ENCODE results near the gene RPL41. TPM values are rescaled to one million over a fixed set of nuclear protein-coding genes. Genes with fewer than 3 reads are reported as not detected.
A peak's percentile ranks its signal among the peaks of the same experiment; 100 is the strongest.
"Not testable (repeated sequence)": the region's sequence is repeated elsewhere in the genome, so short reads cannot be mapped to it uniquely, and the experiment has no call there.

The RPL41 gene
- polyA plus RNA-seq, 1 experiment = 7,461 TPM

DNA sequence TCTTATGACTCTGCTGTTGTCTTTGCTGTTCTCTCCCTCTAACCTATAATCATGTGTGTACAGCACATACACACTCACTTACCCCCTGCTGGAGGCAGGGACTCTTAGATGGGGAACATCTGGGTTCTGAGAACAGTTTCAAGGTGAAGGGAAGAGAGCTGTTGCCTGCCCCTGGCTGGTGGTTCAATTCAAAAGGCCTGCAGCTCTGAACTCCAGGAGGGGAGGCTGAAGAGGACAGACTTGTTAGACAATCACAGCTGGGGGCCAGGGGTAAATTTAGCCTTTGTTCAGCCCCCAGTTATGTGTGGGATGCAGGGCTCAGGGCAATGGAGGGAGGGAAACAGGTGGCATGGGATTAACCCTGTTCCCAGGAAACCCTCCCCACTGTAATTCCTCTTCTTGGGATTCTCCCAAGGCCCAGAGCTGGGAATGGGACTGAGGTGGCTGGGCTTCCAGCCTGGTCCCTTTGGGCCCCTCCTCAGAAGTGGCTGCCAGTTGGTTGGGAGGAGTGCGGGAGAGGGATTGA, 37.9 kb downstream of the RPL41 start:
- ChIA-PET POLR2A (no interaction called here), CTCF (interaction anchor here (0.9 to 1.4 kb wide), 3 partner anchors 35 to 416 kb away, joined by 3 to 8 read pairs (median 5); partner anchors contain the start of genes RNF41 and SMARCC2)
- Histone ChIP-seq H3K4me3 (ENCODE audit: low read depth, low read length) (no peak overlapping the region), H3K27me3 (ENCODE audit: control insufficient read depth, insufficient read depth, low read length) (no peaks in the 10 kb centered on the region), H3K27ac (ENCODE audit: low read depth, low read length) (no peak overlapping the region), H3K9me3 (ENCODE audit: control insufficient read depth, insufficient read depth, low read length) (no peaks in the 10 kb centered on the region)
- TF ChIP-seq, protein P1, sequence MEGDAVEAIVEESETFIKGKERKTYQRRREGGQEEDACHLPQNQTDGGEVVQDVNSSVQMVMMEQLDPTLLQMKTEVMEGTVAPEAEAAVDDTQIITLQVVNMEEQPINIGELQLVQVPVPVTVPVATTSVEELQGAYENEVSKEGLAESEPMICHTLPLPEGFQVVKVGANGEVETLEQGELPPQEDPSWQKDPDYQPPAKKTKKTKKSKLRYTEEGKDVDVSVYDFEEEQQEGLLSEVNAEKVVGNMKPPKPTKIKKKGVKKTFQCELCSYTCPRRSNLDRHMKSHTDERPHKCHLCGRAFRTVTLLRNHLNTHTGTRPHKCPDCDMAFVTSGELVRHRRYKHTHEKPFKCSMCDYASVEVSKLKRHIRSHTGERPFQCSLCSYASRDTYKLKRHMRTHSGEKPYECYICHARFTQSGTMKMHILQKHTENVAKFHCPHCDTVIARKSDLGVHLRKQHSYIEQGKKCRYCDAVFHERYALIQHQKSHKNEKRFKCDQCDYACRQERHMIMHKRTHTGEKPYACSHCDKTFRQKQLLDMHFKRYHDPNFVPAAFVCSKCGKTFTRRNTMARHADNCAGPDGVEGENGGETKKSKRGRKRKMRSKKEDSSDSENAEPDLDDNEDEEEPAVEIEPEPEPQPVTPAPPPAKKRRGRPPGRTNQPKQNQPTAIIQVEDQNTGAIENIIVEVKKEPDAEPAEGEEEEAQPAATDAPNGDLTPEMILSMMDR (IDR thresholded peaks at IDR 0.05; ENCODE audit: low read depth, low read length) = no peak
- DNase-seq (ENCODE audit: low read depth, low spot score) = no peak

DNA sequence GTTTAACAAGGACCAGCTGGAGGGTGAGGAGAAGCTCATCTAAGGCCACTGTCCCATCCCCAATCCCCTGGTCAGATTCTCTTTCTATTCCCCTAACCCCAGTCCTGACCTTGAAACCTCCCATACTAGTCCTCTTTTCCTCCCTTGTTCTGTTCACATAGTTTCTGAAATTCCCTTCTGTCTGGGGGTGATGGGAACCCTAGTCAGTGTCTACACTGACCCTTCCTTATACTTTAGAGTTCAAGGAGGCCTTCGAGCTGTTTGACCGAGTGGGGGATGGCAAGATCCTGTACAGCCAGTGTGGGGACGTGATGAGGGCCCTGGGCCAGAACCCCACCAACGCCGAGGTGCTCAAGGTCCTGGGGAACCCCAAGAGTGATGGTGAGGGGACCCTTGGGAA, 38.4 kb downstream of the RPL41 start:
- TF ChIP-seq, protein P1 (IDR thresholded peaks at IDR 0.05; ENCODE audit: low read depth, low read length) = no peak
- no peaks in the 10 kb centered on the region for H3K9me3 ChIP-seq (ENCODE audit: control insufficient read depth, insufficient read depth, low read length)
- H3K4me3 ChIP-seq (ENCODE audit: low read depth, low read length) = no peak overlapping the region
- CTCF ChIA-PET = interaction anchor here (0.9 to 1.4 kb wide), 3 partner anchors 35 to 416 kb away, joined by 3 to 8 read pairs (median 5); partner anchors contain the start of genes RNF41 and SMARCC2
- no peak for DNase-seq (ENCODE audit: low read depth, low spot score)
- POLR2A ChIA-PET = interaction anchor here (0.6 to 1.3 kb wide), 3 partner anchors 33 to 88 kb away, joined by 3 to 4 read pairs (median 3); no protein-coding TSS in a partner anchor
- no peak overlapping the region for H3K27ac ChIP-seq (ENCODE audit: low read depth, low read length)
- H3K27me3 ChIP-seq (ENCODE audit: control insufficient read depth, insufficient read depth, low read length) = no peaks in the 10 kb centered on the region

DNA sequence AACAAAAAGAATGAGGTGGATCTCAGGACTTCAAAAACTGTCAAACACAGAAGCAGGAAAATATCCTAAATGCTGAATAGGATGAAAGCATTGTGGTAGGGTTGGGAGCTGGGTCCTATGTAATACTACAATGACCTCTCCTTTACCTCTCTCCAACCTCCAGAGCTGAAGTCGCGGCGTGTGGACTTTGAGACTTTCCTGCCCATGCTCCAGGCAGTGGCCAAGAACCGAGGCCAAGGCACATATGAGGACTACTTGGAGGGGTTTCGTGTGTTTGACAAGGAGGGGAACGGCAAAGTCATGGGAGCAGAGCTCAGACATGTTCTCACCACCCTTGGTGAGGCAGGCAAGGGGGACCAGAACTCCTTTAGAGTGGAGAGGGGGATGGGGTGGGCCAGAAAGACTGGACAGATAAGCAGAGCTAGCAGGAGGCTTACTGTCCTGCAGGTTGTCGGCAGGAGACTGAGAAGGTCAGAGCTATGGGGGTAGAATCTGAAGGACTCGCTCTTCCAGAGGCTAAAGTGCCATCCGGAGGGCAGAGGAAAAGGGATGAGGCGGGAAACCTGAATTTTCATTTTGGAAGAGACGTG, 38.9 kb downstream of the RPL41 start:
- CTCF ChIA-PET = interaction anchor here (1.4 kb wide), 1 partner anchor 34 kb away, joined by 5 read pairs; the partner anchor contains the start of gene SMARCC2
- TF ChIP-seq, protein P1 (IDR thresholded peaks at IDR 0.05; ENCODE audit: low read depth, low read length) = no peak

DNA sequence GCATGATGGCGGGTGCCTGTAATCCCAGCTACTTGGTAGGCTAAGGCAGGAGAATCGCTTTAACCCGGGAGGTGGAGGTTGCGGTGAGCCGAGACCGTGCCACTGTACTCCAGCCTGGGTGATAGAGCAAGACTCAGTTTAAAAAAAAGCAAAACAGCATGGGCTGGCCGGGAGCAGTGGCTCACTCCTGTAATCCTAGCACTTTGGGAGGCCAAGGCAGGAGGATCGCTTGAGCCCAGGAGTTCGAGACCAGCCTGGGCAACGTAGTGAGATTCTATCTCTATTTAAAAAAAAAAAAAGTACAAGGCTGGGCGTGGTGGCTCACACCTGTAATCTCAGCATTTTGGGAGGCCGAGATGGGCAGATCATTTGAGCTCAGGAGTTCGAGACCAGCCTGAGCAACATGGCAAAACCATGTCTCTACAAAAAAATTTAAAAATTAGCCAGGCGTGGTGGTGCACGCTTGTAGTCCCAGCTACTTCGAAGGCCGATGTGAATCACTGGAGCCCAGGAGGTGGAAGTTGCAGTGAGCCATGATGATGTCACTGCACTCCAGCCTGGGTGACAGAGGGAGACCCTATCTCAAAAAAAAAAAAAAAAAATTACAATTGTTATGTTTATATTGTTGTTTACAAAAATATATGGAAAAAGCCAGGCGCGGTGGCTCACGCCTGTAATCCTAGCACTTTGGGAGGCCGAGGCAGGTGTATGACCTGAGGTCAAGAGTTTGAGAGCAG, 40.2 kb downstream of the RPL41 start:
- DNase-seq (ENCODE audit: low read depth, low spot score); H3K27me3 ChIP-seq (ENCODE audit: control insufficient read depth, insufficient read depth, low read length); H3K9me3 ChIP-seq (ENCODE audit: control insufficient read depth, insufficient read depth, low read length): not testable (repeated sequence)
- Histone ChIP-seq H3K27ac (ENCODE audit: low read depth, low read length) (peak overlapping the region; percentile 95), H3K4me3 (ENCODE audit: low read depth, low read length) (peak overlapping the region; percentile 99)
- CTCF ChIA-PET = interaction anchor here (0.7 to 1.1 kb wide), 6 partner anchors 12 to 38 kb away, joined by 3 to 6 read pairs (median 4); partner anchors contain the start of gene SMARCC2
- POLR2A ChIA-PET = interaction anchor here (0.7 kb wide), 1 partner anchor 113 kb away, joined by 4 read pairs; no protein-coding TSS in a partner anchor

More for the DNA sequence above, 38.9 kb downstream of the RPL41 start:
- Histone ChIP-seq H3K27ac (ENCODE audit: low read depth, low read length) (no peak overlapping the region), H3K9me3 (ENCODE audit: control insufficient read depth, insufficient read depth, low read length) (no peaks in the 10 kb centered on the region), H3K27me3 (ENCODE audit: control insufficient read depth, insufficient read depth, low read length) (no peaks in the 10 kb centered on the region), H3K4me3 (ENCODE audit: low read depth, low read length) (no peak overlapping the region)
- POLR2A ChIA-PET = interaction anchor here (0.6 to 1.3 kb wide), 4 partner anchors 28 to 87 kb away, joined by 3 to 8 read pairs (median 4); no protein-coding TSS in a partner anchor
- DNase-seq (ENCODE audit: low read depth, low spot score) = no peak

DNA sequence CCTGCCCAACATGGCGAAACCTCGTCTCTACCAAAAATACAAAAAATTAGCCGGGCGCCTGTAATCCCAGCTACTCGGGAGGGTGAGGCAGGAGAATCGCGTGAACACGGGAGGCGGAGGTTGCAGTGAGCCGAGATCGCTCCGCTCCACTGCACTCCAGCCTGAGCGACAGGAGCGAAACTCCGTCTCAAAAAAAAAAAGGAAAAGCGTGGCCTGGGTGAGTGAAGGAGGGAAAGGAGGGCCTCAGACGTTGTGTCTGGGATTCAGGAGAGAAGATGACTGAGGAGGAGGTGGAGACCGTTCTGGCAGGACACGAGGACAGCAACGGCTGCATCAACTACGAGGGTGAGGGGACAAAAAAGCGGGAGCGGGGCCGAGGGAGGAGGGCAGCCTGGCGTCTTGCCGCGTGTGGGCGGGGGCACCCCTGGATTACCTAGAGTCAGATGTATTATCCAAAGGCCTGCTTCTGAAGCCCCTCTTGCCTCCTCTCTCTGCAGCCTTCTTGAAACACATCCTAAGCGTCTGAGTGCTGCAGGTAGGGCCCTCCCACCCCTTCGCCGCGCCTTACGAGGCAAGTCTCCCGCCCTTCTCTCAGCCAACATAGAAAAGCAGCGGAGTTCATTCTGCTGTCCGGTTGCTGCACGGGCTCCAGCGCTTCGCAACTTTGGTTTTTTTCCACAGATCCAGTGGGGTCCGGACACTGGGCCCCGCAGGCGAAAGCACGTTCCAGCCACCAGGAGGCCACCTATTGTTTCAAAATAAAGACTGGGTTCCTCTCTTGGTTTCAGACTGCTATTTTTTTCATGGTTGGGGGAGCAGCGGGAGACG, 41.0 kb downstream of the RPL41 start:
- peak overlapping the region; percentile 99 for H3K4me3 ChIP-seq (ENCODE audit: low read depth, low read length)
- peak; percentile 64 for DNase-seq (ENCODE audit: low read depth, low spot score)
- POLR2A ChIA-PET = interaction anchor here (0.7 to 2.6 kb wide), 6 partner anchors 29 to 113 kb away, joined by 4 to 28 read pairs (median 6); partner anchors contain the start of genes ESYT1, RNF41 and ZC3H10
- peak overlapping the region; percentile 95 for H3K27ac ChIP-seq (ENCODE audit: low read depth, low read length)
- no peaks in the 10 kb centered on the region for H3K27me3 ChIP-seq (ENCODE audit: control insufficient read depth, insufficient read depth, low read length)
- CTCF ChIA-PET = interaction anchor here (0.7 to 1.1 kb wide), 6 partner anchors 13 to 38 kb away, joined by 3 to 6 read pairs (median 4); partner anchors contain the start of gene SMARCC2
- H3K9me3 ChIP-seq (ENCODE audit: control insufficient read depth, insufficient read depth, low read length) = no peaks in the 10 kb centered on the region
- TF ChIP-seq, protein P1 (IDR thresholded peaks at IDR 0.05; ENCODE audit: low read depth, low read length) = peak; percentile 80

Measured in AG04450 (cell line).